Mucosa of gallbladder (tissue), 1 donor: ENCODE data around the gene RYR2. TPM values are rescaled to one million over a fixed set of nuclear protein-coding genes. Genes with fewer than 3 reads are reported as not detected.
"Not testable (repeated sequence)": the region's sequence is repeated elsewhere in the genome, so short reads cannot be mapped to it uniquely, and the experiment has no call there.

Experiments
- DNase-seq: peaks from one replicate; pipeline ENCODE4 v3.0.0-alpha.2; 2020; ENCODE audit warnings: low spot score
- total RNA-seq: library from RNA; stranded (reverse); gene quantifications from one replicate; pipeline ENCODE4 v1.2.1, GENCODE V29; 2021
- donor health status: DM: no; HTN: no; CAD: no.

Gene RYR2
- total RNA-seq, 1 donor from 2014 or later, result 7.5 TPM

DNA sequence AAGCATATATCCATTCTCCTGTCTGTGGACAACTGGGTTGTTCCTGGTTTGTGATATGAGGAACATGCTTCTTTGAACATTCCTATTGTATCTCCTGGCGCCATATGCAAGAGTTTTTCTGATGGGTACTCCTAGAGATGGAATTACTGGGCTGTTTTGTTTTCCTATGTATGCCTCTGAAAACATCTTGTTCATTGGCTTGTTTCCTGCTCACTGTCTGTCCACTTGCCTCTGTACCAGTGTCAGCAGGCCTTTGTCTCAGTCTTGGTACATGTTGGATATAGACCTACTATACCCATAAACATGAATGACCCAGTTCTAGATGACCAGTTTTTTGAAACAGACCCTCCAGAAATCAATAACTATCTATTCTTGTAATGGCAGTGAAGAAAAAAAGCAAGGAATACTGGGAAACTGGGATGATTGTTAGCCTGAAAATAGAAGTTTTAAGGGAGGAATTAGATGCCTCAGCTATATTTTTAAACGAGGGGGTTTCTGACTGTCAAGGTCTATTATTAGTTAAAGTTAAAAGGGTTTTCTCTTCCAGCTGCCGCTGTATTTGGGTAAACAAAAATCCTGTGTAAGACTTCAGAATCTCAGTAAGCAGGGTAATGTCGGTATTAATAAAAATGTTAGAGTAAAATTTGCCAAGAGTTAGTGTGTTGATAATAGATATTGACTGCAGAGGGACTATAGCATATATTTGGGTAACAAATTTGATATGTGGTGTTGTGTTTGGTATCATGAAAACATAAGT lies 103.6 kb downstream of the RYR2 start:
- no peak for DNase-seq

DNA sequence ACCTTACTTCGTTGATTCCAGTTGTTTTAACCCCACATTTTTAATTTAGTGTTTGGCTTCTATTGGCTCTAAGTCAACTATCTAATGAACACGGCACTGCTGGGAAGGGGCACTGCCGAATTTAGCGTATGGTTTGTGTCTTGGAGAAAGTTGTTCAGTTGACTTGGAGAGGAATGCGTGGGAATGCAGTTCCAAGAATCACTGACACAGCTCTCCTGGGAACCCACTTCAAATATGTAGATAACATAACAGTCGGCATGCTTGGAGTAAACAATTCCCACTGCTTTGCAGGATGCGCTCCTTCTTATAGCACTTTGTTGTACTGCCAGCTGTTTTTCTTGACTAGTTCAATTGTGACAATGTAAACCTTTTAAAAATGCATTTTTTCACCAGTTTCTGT lies 104.3 kb downstream of the RYR2 start:
- DNase-seq, result peak; percentile 46

DNA sequence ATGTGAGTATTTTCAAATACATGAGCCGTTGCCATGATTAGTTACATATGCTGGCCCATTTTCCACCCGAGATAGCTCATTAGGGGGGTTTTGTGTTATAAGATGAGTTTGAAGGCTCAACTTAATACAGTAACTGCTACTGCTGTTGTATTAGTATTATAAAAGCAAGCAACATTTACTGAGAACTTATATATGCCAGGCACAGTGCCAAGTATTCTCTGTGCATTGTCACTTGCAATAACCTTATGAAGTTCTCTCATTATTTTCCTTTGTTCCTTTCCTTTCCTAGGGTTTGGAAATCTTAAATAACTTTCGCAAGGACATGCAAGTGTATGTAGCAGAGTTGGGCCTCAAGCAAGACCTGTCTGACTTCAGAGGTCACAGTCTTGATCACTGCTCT lies 107.9 kb downstream of the RYR2 start:
- DNase-seq, result no peak

DNA sequence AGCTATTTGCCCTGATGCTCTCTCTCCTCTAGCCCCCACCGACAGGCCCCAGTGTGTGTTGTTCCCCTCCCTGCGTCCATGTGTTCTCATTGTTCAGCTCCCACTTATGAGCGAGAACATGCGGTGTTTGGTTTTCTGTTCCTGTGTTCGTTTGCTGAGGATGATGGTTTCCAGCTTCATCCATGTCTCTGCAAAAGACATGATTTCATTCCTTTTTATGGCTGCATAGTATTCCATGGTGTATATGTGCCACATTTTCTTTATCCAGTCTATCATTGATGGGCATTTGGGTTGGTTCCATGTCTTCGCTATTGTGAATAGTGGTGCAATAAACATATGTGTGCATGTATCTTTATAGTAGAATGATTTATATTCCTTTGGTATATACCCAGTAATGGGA lies 110.0 kb downstream of the RYR2 start:
- DNase-seq, result not testable (repeated sequence)

DNA sequence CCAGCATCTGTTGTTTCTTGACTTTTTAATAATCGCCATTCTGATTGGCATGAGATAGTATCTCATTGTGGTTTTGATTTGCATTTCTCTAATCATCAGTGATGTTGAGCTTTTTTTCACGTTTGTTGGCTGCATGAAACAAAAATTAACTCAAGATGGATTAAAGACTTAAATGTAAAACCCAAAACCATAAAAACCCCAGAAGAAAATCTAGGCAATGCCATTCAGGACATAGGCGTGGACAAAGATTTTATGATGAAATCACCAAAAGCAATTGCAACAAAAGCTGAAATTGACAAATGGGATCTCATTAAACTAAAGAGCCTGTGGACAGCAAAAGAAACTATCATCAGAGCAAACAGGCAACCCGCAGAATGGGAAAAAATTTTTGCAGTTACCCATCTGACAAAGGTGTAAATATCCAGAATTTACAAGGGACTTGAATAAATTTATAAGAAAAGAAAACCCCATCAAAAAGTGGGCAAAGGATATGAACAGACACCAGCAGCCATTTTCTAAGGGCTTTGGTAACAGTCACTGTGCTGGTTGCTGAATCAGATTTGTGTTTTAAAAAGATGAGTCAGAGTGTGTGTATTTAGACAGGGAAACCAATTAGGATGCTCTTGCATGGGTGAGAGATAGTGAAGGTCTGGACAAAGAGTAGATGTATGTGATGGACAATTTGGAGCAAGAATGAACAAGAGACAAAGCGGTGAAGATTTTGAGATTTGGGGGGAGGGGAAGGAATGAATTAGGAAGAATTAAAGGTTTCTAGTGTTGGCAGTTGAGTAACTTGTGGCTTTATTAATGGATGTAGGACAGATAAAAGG lies 110.7 kb downstream of the RYR2 start:
- DNase-seq, result no peak

DNA sequence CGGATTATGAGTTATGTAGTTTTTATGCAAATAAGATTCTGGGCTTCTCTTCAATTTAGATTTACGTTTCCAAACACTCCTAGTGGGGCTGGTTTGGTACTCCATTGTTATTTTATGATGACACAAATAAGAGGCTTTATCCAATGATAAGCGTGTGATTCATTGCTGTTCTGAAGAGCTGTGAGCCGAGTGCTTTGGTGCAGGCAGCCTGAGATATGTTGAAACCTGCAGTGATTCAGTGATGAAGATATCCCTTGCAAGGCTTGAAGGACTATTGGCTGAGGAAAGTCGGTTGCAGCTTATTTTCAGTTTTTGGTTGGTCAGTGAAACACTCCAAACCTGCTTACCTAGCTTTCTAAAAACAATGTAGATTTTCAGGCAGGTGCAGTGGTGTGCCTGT lies 112.2 kb downstream of the RYR2 start:
- DNase-seq, result no peak

DNA sequence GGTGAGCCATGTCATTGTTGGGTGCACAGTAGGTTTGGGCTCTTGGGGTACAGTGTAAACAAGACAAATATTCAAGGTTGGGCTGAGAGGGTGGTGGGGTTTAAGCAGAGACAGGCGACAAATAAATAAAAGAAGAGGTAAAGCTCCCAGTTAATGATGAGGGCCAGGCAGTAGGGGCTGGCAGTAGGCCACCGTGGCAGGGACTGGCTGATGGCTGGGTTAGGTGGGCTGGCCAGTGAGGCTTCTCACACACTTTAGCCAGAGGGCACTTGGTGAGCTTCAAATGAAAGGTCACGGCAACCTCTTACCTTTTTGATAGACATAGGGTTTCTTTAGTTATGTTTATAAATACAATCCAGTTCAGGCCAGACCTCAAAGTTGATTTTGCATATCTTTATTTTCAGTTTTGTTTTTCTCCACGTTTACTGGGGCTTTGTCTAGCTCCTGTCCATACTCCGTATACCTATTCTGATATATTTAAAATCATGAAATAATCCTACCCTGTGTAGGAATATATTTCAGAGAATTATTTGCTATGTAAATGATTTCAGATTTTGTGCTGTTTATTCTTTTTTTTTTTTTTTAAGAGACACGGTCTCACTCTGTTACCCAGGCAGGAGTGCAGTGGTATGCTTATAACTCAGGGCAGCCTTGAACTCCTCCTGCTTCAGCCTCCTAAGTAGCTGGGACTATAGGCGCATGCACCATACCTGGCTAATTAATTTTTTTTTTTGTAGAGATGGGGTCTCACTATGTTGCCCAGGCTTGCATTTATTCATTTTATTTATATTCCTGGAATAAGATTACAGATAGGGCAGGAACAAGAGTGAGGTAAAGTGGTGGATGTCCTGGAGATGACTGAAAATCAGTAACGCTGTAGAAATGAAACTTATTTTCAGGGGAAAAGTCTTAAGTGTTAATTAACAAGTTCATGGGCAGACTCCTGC lies 122.7 kb downstream of the RYR2 start:
- DNase-seq, result no peak

DNA sequence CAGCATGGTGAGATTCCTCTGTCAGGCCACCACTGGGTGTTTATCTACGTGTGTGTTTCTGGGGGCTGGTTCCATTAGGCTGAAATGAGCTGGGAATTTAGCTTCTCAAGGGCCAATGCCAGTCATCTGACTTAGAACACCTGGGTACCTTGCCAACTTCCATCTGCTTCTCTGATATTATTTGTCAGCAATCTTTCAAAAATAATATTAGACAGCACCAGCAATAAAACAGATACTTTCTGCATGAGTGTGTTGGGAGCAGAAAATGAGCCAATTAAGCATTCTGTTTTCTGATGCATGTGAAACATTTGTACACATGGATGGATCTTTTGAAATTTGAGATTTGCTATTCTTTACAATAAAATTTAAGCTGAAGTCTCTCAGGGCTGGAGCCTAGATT lies 124.1 kb downstream of the RYR2 start:
- no peak for DNase-seq

DNA sequence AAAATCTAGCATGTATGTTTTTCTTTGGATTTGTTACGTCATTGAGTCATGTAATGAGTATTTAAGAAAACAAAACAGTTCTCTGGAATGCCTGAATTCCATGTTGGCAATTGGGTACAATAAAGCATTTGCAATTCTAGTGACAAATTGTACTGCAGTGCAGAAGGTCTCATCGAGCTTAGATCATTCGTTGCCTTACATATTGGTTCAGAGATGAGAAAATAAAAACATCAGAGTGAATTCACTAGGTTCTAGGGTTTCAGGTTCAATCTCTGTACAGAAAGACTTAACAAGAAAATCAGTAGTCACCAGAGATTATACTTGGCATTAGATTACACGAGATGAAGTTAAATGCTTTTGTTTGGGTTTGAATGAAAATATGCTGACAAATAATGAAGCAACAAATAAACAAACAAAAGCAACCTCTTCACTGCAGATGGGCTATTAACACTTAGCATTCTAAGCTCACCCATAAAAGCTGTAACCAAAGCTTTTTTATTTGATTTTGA lies 124.7 kb downstream of the RYR2 start:
- DNase-seq, result no peak

DNA sequence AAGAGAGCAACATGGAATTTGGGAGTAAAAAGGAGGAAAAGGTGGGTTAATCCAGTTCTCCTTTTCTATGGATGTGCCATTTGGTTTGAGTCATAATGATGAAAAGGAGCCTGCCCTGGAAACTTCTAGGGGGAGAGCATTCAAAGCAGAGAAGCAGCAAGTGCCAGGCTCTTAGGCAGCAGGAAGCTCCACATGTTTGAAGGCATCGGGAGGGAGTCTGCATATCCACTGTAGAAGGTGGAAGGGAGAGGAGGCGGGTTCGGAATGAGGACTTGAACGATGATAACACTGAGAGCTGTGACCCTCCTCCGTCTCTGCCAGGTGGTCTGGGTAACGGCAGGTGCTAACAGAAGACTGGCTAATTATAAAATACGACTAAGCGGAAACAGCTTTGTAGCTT lies 128.2 kb downstream of the RYR2 start:
- no peak for DNase-seq

DNA sequence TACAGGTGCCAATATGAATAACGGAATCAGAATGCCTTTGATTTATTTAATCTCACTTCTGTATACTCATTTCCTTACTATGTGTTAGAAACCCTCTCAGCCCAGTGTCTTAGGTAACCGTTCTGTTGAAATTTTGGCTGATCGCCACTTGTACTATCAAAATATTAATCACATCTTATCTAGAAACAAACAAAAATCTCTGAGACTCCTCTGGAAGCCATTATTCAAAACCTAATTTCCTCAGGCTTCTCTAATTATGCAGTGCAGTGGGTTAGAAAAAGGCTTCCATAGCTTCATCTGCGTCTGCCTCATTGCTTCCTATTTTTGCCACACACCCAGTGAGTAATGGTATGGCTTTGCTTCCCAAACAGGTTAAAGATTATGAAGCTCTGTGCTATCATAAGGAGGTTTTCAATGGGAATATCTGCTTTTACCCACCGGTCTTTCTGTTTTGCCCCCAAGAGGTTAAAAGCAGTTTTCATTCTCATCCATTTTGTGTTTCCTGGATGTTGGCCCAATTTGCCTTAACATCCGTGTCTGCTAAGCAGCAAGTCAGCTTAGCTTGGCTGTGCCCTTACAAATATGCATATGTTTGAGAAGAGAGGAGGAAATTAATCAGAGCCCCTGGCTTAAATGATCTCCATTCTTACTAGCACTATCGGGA lies 129.6 kb downstream of the RYR2 start:
- no peak for DNase-seq

DNA sequence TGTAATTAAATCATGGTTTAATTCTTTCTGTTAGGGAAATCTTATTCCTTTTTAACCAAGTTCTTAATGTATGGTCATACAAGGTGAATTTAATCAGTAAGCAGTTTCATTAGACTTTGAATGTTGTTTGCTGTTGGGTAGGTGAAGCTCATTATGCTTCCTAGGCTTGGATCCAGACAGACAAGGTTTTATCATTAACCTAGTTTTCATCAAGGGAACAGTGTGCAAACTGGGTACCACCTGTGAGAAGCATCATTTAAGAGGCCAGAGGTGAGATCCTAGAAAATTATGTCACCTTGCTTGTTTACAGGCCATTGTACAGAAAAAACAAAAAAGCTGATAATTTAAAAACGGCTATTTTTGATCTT lies 130.1 kb downstream of the RYR2 start:
- no peak for DNase-seq

DNA sequence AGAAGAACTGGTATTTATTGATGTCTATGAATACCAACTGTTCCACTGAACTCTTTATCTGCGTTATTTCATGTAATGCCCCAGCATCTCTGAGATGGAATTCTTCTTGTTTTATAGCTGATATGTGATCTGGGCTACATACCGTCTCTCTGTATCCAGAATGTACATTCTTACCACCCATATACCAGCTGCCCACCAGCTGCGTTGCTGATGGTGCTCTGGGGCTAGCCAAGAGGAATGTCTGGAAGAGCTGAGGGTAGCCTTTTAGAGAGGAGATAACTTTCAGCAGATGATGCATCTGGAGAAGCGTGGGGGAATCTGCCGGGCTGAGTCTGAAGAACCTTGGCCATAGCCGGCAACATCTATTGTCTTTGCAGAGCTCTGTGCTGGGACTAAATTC lies 137.5 kb downstream of the RYR2 start:
- DNase-seq, result no peak

DNA sequence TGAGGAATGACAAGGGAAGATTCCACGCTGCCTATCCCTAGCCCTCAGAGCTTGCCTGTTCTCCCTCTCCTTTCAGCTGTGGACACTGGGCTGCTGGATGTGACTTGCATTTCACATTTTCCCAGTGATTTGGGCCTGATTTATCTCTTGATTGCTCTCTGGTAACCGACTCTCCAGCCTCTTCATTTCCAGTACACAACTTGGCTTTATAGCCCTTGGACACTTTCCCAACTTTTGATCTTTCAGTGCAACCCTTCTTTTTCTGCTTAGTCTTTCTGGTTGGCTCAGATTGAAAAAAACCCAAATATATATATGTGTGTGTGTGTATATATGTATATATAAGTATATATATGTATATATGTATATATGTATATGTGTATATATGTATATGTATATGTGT lies 138.3 kb downstream of the RYR2 start:
- DNase-seq, result no peak

DNA sequence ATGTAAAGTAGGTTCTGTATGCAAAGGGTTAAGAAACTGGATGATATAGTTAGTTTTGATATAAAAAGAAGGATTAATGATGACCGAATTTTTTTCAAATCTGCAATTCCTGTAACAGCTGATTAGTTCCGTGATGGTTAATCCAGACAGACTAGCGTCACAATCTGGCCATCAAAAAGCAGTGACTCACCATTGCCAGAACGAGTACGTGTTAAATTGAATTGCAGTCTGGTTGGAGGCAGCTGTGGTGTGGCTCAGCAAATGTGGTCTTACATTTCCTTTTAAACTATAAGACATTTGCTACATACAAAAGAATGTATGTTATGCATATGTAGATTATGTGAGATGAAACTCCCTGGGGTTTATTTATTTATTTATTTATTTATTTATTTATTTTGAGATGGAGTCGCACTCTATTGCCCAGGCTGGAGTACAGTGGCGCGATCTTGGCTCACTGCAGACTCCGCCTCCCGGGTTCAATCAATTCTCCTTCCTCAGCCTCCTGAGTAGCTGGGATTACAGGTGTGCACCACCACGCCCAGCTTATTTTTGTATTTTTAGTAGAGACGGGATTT lies 139.8 kb downstream of the RYR2 start:
- no peak for DNase-seq

DNA sequence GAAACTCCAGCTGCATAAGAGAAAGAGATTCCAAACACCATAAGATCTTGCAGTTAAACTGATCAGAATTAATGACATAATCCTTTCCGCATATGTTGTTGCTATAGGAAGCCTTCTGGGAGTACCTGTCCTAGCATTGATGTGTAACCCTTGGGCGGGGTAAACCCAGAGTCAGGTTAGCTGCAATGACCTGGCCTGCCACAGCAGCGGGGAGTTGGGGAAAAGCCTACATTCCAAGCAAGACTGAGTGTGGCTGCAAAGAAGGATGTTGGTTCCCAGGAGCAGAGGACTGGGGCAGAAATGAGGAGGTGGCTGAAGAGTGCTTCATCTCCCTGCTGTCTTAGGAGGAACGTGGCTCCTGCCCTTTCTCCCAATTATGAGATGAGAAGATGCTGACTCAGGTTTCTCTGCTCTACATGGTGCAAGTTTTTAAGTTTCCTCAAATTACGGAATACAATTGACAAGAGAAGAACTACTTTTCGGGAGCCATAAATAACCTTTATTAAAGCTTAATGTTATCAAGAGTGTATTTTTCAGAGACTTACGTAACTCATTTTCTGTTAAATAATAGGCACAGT lies 142.1 kb downstream of the RYR2 start:
- DNase-seq, result no peak

DNA sequence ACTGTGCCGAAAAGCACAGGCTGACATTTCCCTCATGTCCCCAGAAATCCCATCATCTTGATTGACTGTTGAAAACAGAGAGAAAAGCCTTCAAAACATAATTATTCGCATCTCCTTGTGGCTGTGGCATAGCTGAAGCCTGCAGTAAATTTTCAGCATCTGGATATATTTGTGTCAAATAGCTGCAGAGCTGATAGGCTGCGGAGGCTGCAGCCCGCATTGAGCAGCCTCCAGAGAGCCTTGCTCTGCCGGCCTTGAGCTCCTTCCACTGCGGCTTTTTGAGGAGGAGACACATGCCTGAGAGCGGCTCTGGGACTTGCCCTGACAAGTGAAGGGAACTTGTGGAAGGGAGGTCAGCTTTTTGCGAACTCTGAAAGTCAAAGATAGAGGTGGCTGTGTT lies 144.7 kb downstream of the RYR2 start:
- no peak for DNase-seq

DNA sequence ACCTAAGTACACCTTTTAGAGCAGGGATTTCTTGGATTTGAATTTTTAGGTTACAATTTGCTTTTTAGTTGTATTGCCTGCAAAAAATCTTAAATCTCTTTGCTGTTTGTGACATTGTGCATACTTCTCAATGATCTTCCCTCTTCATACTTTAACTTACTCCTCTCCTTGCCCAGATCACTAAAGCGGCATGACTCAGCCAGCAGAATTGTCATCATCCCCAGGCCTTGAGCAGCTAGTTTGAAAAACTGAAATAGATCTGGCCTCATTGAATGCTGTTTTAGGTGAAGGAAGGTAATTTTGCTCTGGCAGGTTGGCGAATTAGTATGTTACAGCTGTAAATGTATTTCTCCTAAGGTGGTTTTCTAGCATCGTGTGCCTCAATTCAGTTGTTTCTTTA lies 145.9 kb downstream of the RYR2 start:
- DNase-seq, result no peak

DNA sequence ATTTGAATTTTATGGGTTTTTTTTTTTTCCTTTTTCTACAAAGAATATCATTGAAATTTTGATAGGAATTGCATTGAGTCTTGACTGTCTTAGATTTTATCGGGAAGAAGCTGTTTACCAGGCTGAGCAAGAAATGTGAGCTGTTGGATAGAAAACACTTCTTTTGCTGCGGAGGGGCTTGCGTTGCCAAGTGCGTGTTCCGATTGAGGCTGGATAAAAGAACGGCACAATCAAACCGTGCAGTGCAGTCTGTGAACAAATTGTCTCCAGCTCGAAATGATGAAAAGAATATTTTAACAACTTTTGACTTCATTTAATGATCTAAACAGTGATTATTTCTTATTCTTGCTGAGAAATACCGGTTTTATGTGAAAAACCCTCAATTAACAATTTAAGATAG lies 149.4 kb downstream of the RYR2 start:
- DNase-seq, result no peak

DNA sequence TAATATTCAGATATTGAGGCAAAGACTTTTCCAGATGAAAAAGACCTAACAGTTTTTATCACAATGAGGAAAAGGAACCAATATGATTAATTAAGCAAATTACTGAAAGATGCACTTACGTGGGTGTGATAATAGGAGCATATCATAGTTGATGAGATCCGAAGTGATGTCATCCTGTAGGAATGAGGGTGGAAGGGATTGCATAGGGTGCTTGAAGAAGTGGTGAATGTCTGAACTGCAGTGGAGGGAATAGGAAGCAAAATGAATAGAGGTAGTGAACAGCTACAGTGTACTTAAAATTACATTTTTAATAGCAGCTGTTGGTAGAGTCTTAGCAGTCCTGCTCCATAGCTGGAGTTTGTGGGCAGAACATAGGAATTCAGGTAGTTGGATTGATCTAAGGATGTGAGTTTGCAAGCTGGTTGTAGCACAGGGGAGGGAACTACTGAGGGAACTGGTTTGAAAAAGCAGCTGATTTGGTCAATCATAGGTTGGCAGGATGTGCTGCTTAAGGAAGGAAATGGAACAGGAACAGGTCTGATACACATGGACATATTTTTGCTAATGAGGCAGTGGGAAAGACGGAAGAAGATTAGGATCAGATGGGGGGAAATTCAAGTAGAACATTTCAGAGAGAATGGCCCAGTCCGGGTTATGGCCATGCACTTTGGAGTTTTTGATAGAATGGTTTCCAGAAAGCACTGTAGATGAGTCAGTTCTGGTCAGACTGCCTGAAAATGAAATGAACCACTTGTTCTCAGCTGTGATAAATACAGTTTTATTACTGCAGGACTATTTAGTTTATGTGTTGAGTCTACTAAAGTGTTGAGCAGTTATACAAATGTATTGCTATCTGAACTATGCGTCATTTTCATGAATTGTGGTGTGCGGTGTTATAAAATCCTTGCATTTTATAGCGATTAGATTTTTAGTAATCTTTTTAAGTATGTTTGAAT lies 155.8 kb downstream of the RYR2 start:
- DNase-seq, result no peak
